Keratinocyte (primary cell): Measurements from ENCODE around the gene STIMATE. TPM values are rescaled to one million over a fixed set of nuclear protein-coding genes. Genes with fewer than 3 reads are reported as not detected.

Source experiments
- DNase-seq: peaks from one replicate; pipeline ENCODE4 v3.0.0-alpha.2; 2011; ENCODE audit warnings: low read depth, missing footprints, low spot score
- FAIRE-seq: peaks from 2 replicates; lab custom pipeline; 2011; peaks lifted over from hg19 to GRCh38; lab: Jason Lieb, UNC
- H2AFZ ChIP-seq: 2 replicates; pipeline ENCODE4 v1.6.0; 2012; ENCODE audit warnings: low read length, control low read depth, inconsistent platforms; ENCODE audit not compliant: control insufficient read depth
- H3K27ac ChIP-seq: 2 replicates; pipeline ENCODE4 v1.5.1; 2011; ENCODE audit warnings: low read length; ENCODE audit not compliant: control insufficient read depth, insufficient read depth
- H3K27me3 ChIP-seq: 3 replicates; pipeline ENCODE4 v1.6.0; 2011; ENCODE audit warnings: low read length; ENCODE audit not compliant: control insufficient read depth, insufficient read depth; ENCODE audit errors: extremely low read depth
- H3K36me3 ChIP-seq, 2 experiments: 2 replicates in 1 of 2; 3 replicates in 1 of 2; pipeline ENCODE4 v1.5.1; 2011; ENCODE audit warnings: low read length in 2 of 2, mild to moderate bottlenecking in 1 of 2; ENCODE audit not compliant: control insufficient read depth in 2 of 2, insufficient read depth in 2 of 2; ENCODE audit errors: extremely low read depth in 1 of 2
- H3K4me1 ChIP-seq: 3 replicates; pipeline ENCODE4 v1.5.1; 2011; ENCODE audit warnings: low read length; ENCODE audit not compliant: control insufficient read depth, insufficient read depth; ENCODE audit errors: extremely low read depth
- H3K4me2 ChIP-seq: 3 replicates; pipeline ENCODE4 v1.6.0; 2011; ENCODE audit warnings: low read depth, low read length; ENCODE audit not compliant: control insufficient read depth, insufficient read depth; ENCODE audit errors: extremely low read depth
- H3K4me3 ChIP-seq, 3 experiments: fragments of 200-600 bp in 1 of 3; sonication (generic) in 1 of 3; 2 replicates in 2 of 3; 3 replicates in 1 of 3; pipeline ENCODE4 v1.5.1; 2011 to 2016; ENCODE audit warnings: low read length in 3 of 3, mild to moderate bottlenecking in 3 of 3, control low read depth in 2 of 3, inconsistent platforms in 1 of 3, low read depth in 1 of 3, mixed read lengths in 1 of 3, mixed run types in 1 of 3, moderate library complexity in 1 of 3; ENCODE audit not compliant: control insufficient read depth in 2 of 3, insufficient read depth in 2 of 3; ENCODE audit errors: extremely low read depth in 1 of 3
- H3K79me2 ChIP-seq: 2 replicates; pipeline ENCODE4 v1.6.0; 2012; ENCODE audit warnings: low read length; ENCODE audit not compliant: control insufficient read depth, insufficient read depth
- H3K9ac ChIP-seq: 3 replicates; pipeline ENCODE4 v1.6.0; 2011; ENCODE audit warnings: low read length; ENCODE audit not compliant: control insufficient read depth, insufficient read depth; ENCODE audit errors: extremely low read depth
- H3K9me1 ChIP-seq: 3 replicates; pipeline ENCODE4 v1.6.0; 2011; ENCODE audit warnings: low read length; ENCODE audit not compliant: control insufficient read depth, insufficient read depth; ENCODE audit errors: extremely low read depth
- H3K9me3 ChIP-seq: 2 replicates; pipeline ENCODE4 v1.5.1; 2012; ENCODE audit warnings: low read depth, low read length; ENCODE audit not compliant: control insufficient read depth
- H4K20me1 ChIP-seq: 3 replicates; pipeline ENCODE4 v1.6.0; 2011; ENCODE audit warnings: low read length; ENCODE audit not compliant: control insufficient read depth, insufficient read depth; ENCODE audit errors: extremely low read depth
- CTCF ChIP-seq, 3 experiments: IDR thresholded peaks in 1 of 3; conservative IDR thresholded peaks in 1 of 3; optimal IDR thresholded peaks in 1 of 3; 2 replicates in 2 of 3; 3 replicates in 1 of 3; pipeline versions ENCODE3 to v1.5.1; 2011; ENCODE audit warnings: low read length in 3 of 3, mild to moderate bottlenecking in 3 of 3, moderate library complexity in 2 of 3, control low read depth in 1 of 3, inconsistent platforms in 1 of 3; ENCODE audit not compliant: insufficient read depth in 2 of 3; ENCODE audit errors: extremely low read depth in 1 of 3
- EZH2 ChIP-seq: IDR thresholded peaks from one replicate; pipeline ENCODE4 v1.6.1; 2012; ENCODE audit warnings: inconsistent platforms, mild to moderate bottlenecking, low read length, moderate library complexity
- dilution Hi-C: fragments of 300-500 bp; cut with MboI; formaldehyde crosslinking; loops from one replicate; pipeline ENCODE4 v1.7.0; 2020; ENCODE audit warnings: low sequenced_read_pairs; ENCODE audit not compliant: extremely low pct_ligation_motif_present
- polyA plus RNA-seq, 5 experiments: library from polyadenylated mRNA; depleted of rRNA in 3 of 5; stranded (reverse) in 3 of 5; stranded (forward) in 1 of 5; unstranded in 1 of 5; fragments of >200 nt; gene quantifications; 1 replicate in 1 of 5; 2 replicates in 3 of 5; 3 replicates in 1 of 5; pipeline versions ENCODE4 v1.2.1 to v1.2.3, GENCODE V29; 2011 to 2012; ENCODE audit warnings: missing spikeins in 2 of 5, low read depth in 1 of 5, low replicate concordance in 1 of 5

Gene STIMATE
- polyA plus RNA-seq, 1 donor (not counting 4 experiments of a cell fraction or from before 2014, with no cell fraction given): 8.2 TPM

GRCh38 chr3:52839268-52839575 lies 58.1 kb downstream of the STIMATE start:
- FAIRE-seq (no peak), DNase-seq (no peak)
- TF ChIP-seq EZH2 (no peak), CTCF (optimal IDR thresholded peaks at IDR 0.05 in 1 of 3, IDR thresholded peaks at IDR 0.05 in 1 of 3, conservative IDR thresholded peaks at IDR 0.05 in 1 of 3; ENCODE audit: extremely low read depth in 1 of 3, insufficient read depth in 2 of 3, low read length in 3 of 3) (no peak)
- dilution Hi-C loops: no loop called here
- Histone ChIP-seq H3K79me2 (no peaks in the 10 kb centered on the region), H3K4me3 (no peak overlapping the region), H3K4me2 (no peak overlapping the region), H2AFZ (no peak overlapping the region), H3K4me1 (no peaks in the 10 kb centered on the region), H3K36me3 (peaks cover 0 to 6% of the 10 kb centered on the region in 2 experiments), H3K27me3 (no peaks in the 10 kb centered on the region), H3K9ac (no peak overlapping the region), H3K9me1 (no peaks in the 10 kb centered on the region), H3K9me3 (no peaks in the 10 kb centered on the region), H3K27ac (no peak overlapping the region), H4K20me1 (no peaks in the 10 kb centered on the region)

- H3K4me1 ChIP-seq: no peaks in the 10 kb centered on the region
- dilution Hi-C loops: no loop called here
- no peak for TF ChIP-seq CTCF (optimal IDR thresholded peaks at IDR 0.05 in 1 of 3, IDR thresholded peaks at IDR 0.05 in 1 of 3, conservative IDR thresholded peaks at IDR 0.05 in 1 of 3; ENCODE audit: extremely low read depth in 1 of 3, insufficient read depth in 2 of 3, low read length in 3 of 3)
- TF ChIP-seq EZH2: no peak
- H3K36me3 ChIP-seq: peaks cover 0 to 6% of the 10 kb centered on the region in 2 experiments
- no peaks in the 10 kb centered on the region for H4K20me1 ChIP-seq
- FAIRE-seq: no peak
- DNase-seq: no peak
- no peak overlapping the region for H3K27ac ChIP-seq
- H3K4me3 ChIP-seq: no peak overlapping the region
- H2AFZ ChIP-seq: no peak overlapping the region
- no peaks in the 10 kb centered on the region for H3K27me3 ChIP-seq
- no peak overlapping the region for H3K9ac ChIP-seq
- H3K9me3 ChIP-seq: no peaks in the 10 kb centered on the region
- no peak overlapping the region for H3K4me2 ChIP-seq
- no peaks in the 10 kb centered on the region for H3K79me2 ChIP-seq
- H3K9me1 ChIP-seq: no peaks in the 10 kb centered on the region
These were observed 58.6 kb downstream of the STIMATE start for GRCh38 chr3:52838561-52839267.
